DMS53 treated with DMSO at 0.1 percent for 48 hours (cell line): ENCODE measurements around the gene RETN.

Experiments
- DNase-seq: peaks from one replicate; lab custom pipeline; 2025; ENCODE audit not compliant: unreplicated experiment; lab: John Stamatoyannopoulos, UW

Gene RETN

GRCh38 chr19:7681340-7682174 is 12.7 kb downstream of the RETN start:
- DNase-seq, result no peak

GRCh38 chr19:7682175-7682855 is 13.5 kb downstream of the RETN start:
- DNase-seq, result no peak

- DNase-seq, result no peak
Observed at GRCh38 chr19:7685546-7686445, 16.9 kb downstream of the RETN start.

- DNase-seq, result no peak
Observed at GRCh38 chr19:7687177-7687576, 18.3 kb downstream of the RETN start.

GRCh38 chr19:7689165-7689564 is 20.3 kb downstream of the RETN start:
- no peak for DNase-seq

GRCh38 chr19:7690779-7691258 is 22.0 kb downstream of the RETN start:
- DNase-seq, result no peak

- DNase-seq, result no peak
Observed at GRCh38 chr19:7691497-7691896, 22.6 kb downstream of the RETN start.

DNA sequence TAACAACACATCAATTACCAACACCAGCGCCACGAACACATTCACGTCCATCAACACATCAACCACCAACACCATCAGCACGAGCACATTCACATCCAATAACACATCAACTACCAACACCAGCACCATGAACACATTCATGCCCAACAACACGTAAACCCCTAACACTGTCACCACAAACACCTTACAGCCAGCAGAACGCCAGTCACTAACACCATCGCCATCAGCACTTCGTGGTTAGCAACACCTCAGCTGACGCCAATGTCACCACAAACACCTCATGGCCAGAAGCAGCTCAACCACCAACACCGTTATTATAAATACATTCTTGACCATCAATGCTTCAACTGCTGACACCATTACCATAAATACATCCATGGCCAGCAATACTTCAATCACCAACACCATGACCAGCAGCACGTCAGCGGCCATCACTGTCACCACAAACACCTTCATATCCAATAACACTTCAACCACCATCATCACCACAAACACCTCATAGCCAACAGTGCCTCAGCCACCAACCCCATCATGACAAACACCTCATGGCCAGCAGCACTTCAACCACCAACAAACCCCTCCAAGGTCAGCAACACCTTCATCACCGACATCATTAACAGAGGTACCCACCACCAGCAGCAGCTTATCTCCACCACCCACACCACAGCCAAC is 23.7 kb downstream of the RETN start:
- no peak for DNase-seq

GRCh38 chr19:7694499-7694898 is 25.6 kb downstream of the RETN start:
- no peak for DNase-seq

DNA sequence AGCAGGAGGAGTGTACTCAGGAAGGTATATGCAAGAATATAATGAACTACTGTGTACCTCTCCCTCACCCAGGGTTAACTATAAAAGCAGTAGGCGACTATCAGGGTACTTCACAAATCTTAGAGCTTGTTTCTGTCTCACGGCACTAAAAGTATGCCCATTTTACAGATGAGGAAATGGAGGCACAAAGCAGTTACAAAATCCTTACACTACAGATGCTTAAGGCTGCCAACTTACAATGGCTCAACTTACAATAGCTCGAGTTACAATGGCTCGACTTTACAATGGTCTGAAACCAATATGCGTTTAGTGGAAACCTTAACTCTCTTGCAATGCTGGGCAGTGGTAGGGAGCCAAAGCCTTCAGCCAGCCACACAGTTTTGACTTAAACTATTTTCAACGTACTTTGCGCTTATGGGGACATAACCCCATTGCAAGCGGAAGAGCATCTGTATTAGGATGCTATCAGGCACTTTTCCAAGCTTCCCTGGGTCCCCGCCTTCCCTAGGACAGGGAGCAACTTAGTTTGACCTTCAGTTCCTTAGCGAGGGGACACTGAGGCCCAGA is 29.0 kb downstream of the RETN start:
- DNase-seq, result no peak

DNA sequence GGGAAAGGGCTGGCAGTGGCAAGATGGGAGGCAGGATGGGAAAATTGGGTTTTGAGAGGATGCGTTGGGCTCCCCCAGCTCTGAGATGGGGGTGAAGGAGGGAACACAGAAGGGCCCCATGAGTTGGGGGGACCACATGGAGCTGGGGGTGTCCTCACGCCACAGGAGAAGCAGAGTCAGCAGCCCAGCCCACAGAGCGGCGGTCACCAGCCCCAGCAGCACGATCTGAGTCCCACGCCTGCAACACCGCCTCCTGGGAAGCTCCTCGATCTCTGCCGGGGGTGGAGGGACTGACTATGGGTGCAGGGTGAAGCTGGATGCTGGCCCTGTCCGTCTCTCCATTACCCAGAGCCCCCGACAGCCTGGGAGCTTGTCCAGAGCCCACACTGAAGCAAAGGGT is 29.7 kb downstream of the RETN start:
- DNase-seq, result no peak

DNA sequence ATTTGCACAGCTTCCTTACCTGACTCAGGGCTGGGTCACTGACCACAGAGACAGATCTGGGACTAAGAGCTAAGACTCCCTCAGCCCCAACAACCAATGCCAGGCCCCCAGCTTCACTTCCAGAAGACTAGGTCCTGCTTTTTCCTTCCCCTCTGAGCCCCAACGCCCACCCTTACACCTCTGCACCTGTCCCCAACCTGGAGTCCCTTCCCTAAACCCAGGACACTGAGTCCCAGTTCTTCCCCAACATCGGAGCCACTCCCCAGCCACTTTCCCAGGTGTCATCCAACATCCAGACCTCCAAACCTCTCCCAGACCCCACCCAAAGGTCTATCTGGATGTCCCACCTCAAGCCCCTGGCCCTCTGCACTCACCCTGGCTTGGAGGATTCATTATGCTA is 30.2 kb downstream of the RETN start:
- DNase-seq, result no peak

DNA sequence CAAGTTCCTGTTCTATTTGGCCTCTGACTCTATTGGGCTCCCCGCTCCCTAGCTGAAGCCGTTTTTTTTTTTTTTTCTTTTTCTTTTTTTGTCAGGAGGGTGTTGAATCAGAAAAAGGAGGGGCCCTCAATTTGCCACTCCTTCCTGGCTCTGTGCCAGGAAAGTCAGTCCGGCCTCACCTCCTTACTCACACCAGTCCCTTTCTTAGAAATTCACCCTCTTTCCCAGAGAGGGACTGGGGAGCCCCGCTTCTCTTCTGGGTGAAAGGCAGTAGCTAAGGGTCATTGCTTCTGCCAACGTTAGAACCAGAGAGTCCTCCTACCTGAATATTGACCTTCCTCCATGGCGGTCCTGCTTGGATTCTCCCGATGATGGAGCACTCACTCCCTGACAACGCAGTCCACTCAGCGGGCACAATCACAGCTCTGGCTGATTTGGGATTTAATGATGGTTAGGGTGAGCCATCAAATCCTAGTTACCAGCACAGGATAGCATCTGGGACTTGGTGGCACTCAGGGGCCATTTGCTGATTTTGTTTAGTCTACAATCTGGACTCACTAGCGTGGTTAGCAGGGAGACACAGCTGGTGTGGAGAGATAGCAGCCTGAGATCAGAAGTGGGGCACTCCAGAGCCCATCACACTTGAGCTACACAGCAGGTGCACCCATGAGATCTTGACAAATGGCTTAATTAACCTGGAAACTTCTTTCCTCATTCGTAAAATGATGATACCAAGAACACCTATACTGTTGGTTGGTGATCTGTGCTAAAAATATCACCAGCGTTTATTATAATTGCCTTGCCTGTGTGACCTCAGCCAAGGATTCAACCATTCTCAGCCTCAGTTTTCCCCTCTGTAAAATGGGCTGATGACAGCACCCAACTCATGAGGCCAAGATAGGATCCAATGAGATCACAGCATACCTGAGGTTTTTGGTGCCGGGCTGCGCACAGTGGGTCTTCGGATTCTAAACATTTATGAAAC is 30.9 kb downstream of the RETN start:
- no peak for DNase-seq

DNA sequence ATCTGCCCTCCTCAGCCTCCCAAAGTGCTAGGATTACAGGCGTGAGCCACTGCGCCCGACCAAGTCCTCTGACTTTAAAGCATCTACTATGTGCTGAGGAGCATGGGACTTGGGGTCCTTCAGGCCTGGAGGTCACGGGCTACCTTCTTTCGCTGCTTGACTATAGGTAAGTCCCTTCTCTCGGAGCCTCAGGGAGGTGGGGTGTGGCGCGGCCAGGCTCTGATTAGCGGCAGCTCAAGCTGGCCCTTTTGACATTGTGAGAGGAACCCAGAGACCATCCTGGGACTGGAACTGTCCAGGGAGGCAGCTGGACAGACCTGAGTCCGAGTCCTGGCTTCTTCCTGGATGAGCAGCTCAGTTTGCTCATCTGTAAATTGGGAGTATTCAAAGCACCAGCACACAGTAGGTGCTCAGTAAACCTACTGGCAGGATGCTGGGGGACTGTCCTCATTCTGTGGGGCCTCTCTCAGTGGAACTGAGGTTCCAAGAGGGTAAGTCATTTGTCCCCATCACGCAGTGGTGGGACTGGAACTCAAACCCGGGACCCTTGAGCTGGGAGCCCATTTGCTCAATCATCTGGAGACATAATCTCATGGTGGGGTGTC is 32.3 kb downstream of the RETN start:
- no peak for DNase-seq

GRCh38 chr19:7701654-7702457 is 33.0 kb downstream of the RETN start, which contains the start of gene FCER2:
Gene FCER2 (minus strand): TSS chr19:7702131. CDS start chr19:7699760, 2,371 bp downstream.
- DNase-seq, result no peak

GRCh38 chr19:7703332-7703731 is 34.5 kb downstream of the RETN start:
- DNase-seq, result no peak

GRCh38 chr19:7704280-7705060 is 35.6 kb downstream of the RETN start:
- no peak for DNase-seq
